Colonic mucosa (tissue), 4 donors: ENCODE measurements around the gene THOC2. TPM values are rescaled to one million over a fixed set of nuclear protein-coding genes. Genes with fewer than 3 reads are reported as not detected.

Source experiments
- DNase-seq: peaks from one replicate; pipeline ENCODE4 v3.0.0-alpha.2; 2020
- H3K27ac ChIP-seq: fragments of 200-600 bp; one replicate; pipeline ENCODE4 v1.8.0; 2021
- H3K27me3 ChIP-seq: fragments of 200-600 bp; one replicate; pipeline ENCODE4 v1.8.0; 2021
- H3K36me3 ChIP-seq: fragments of 200-600 bp; one replicate; pipeline ENCODE4 v1.8.0; 2021
- H3K4me1 ChIP-seq: fragments of 200-600 bp; one replicate; pipeline ENCODE4 v1.8.0; 2021; ENCODE audit warnings: mild to moderate bottlenecking
- H3K4me3 ChIP-seq: fragments of 200-600 bp; one replicate; pipeline ENCODE4 v1.8.0; 2021
- H3K9ac ChIP-seq, 2 donors: one replicate each; pipeline ENCODE4 v1.7.0; 2013; ENCODE audit warnings: control low read depth in 2 of 2, low read depth in 2 of 2, low read length in 2 of 2
- H3K9me3 ChIP-seq: fragments of 200-600 bp; one replicate; pipeline ENCODE4 v1.8.0; 2021
- intact Hi-C: fragments of 100-400 bp; cut with DNase I; formaldehyde crosslinking; loops from one replicate; pipeline ENCODE4 v1.14.1; 2022
- total RNA-seq, 2 donors: library from RNA; stranded (reverse); fragmentation: NEBNext Ultra II Directional in 1 of 2; extraction: Animal tissue kit (Norgen Biotek cat#: 25700) in 1 of 2; gene quantifications; one replicate each; pipeline ENCODE4 v1.2.1, GENCODE V29; 2021
- TF ChIP-seq, protein P1 (sequence below): fragments of 200-600 bp; IDR thresholded peaks from one replicate; pipeline ENCODE4 v1.8.0; 2022; ENCODE audit warnings: antibody characterized with exemption, mild to moderate bottlenecking
- donor health status: healthy.
- donor health status: DM: no; HTN: no; CAD: no.
- donor health status: DM: no; HTN: no; CAD: no.

The THOC2 gene
- total RNA-seq, 2 donors from 2014 or later: 60.7 to 68.2 TPM

DNA sequence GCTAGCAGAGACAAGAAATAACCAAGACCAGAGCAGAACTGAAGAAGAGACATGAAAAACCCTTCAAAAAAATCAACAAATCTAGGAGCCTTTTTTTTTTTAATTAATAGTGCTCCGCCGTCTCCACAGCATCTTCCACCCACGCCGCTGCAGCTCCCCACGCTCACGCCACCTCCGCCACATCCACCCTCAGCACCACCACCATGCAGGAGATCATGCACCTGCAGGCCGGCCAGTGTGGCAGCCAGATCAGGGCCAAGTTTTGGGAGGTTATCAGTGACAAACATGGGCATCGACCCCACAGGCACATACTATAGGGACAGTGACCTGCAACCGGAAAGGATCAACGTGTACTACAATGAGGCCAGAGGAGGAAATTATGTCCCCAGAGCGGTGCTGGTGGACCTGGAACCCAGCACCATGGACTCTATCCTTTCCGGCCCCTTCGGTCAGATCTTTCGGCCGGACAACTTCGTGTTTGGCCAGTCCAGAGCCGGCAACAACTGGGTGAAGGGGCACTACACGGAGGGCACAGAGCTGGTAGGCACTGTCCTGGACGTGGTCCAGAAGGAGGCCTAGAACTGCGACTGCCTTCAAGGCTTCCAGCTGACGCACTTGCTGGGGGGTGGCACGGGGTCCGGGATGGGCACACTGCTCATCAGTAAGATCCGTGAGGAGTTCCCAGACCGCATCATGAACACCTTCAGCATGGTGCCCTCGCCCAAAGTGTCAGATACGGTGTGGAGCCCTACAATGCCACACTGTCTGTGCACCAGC lies 171.2 kb downstream of the THOC2 start:
- Histone ChIP-seq H3K4me3 (no peak overlapping the region), H3K27ac (no peak overlapping the region), H3K27me3 (no peaks in the 10 kb centered on the region), H3K9me3 (no peaks in the 10 kb centered on the region), H3K9ac (no peak overlapping the region), H3K4me1 (no peaks in the 10 kb centered on the region), H3K36me3 (no peaks in the 10 kb centered on the region)
- no peak for DNase-seq
- intact Hi-C loops: no loop called here
- TF ChIP-seq, protein P1, sequence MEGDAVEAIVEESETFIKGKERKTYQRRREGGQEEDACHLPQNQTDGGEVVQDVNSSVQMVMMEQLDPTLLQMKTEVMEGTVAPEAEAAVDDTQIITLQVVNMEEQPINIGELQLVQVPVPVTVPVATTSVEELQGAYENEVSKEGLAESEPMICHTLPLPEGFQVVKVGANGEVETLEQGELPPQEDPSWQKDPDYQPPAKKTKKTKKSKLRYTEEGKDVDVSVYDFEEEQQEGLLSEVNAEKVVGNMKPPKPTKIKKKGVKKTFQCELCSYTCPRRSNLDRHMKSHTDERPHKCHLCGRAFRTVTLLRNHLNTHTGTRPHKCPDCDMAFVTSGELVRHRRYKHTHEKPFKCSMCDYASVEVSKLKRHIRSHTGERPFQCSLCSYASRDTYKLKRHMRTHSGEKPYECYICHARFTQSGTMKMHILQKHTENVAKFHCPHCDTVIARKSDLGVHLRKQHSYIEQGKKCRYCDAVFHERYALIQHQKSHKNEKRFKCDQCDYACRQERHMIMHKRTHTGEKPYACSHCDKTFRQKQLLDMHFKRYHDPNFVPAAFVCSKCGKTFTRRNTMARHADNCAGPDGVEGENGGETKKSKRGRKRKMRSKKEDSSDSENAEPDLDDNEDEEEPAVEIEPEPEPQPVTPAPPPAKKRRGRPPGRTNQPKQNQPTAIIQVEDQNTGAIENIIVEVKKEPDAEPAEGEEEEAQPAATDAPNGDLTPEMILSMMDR: no peak

DNA sequence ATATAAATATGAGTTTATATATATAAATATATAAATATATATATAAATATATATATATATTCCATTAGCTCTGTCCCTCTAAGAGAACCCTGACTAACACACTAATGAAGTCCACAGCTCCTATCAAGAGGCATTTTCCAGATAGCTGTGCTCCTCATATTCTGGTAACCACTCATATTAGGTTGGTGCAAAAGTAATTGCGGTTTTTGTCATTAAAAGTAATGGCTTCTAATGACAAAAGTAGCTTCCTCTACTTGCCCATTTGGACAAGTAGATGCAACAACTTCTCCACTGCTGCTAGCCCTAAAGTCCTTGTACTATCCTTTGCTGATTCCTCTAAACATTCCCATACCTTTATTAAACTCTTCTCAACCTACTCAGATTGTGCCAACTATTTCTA lies 182.0 kb downstream of the THOC2 start:
- Histone ChIP-seq H3K4me3 (no peak overlapping the region), H3K9me3 (no peaks in the 10 kb centered on the region), H3K4me1 (no peaks in the 10 kb centered on the region), H3K36me3 (no peaks in the 10 kb centered on the region), H3K9ac (no peak overlapping the region), H3K27me3 (no peaks in the 10 kb centered on the region), H3K27ac (no peak overlapping the region)
- DNase-seq: no peak
- TF ChIP-seq, protein P1: no peak
- intact Hi-C loops: no loop called here

Other genes with a start within 250 kb of the THOC2 start
- 10 to 100 TPM; 54.9 to 73.2 TPM for gene XIAP, start 127.0 kb upstream of the THOC2 start, total RNA-seq
- gene STAG2, start 228.7 kb upstream of the THOC2 start, total RNA-seq: 10 to 100 TPM; 56.7 to 84.8 TPM